Measurements from ENCODE around the gene UNK. TPM values are rescaled to one million over a fixed set of nuclear protein-coding genes. Genes with fewer than 3 reads are reported as not detected.

UNK gene
- total and polyA plus RNA-seq, 2 of the 13 experiments (the other 11 are each of a cell fraction or from before 2014, with no cell fraction given) = 31.6 to 33.0 TPM

GRCh38 chr17:75784473-75785015 lies at the start of gene UNK (continued):
- TF ChIP-seq MTA3 (CRISPR knock-in tag; IDR thresholded peaks at IDR 0.05) (no peak), ZNF143 (CRISPR knock-in tag; IDR thresholded peaks at IDR 0.05) (peak; percentile 99), TARDBP (CRISPR knock-in tag; IDR thresholded peaks at IDR 0.05) (peak; percentile 85), CREB1 (IDR thresholded peaks at IDR 0.05) (no peak; the same call in 1 of the 2 replicates), CREB1 (CRISPR knock-in tag; IDR thresholded peaks at IDR 0.05) (peak; percentile 95), KLF13 (CRISPR knock-in tag; IDR thresholded peaks at IDR 0.05) (no peak), HOXD1 (CRISPR knock-in tag; IDR thresholded peaks at IDR 0.05) (peak; percentile 57; the same call in 1 of the 2 replicates), CREM (IDR thresholded peaks at IDR 0.05) (peak; percentile 100), CREM (CRISPR knock-in tag; IDR thresholded peaks at IDR 0.05) (no peak), FOXC1 (CRISPR knock-in tag; IDR thresholded peaks at IDR 0.05; ENCODE audit: borderline replicate concordance) (peak; percentile 74), ZNF512B (CRISPR knock-in tag; IDR thresholded peaks at IDR 0.05; ENCODE audit: borderline replicate concordance) (no peak), KMT2B (CRISPR knock-in tag; IDR thresholded peaks at IDR 0.05) (peak; percentile 62; the same call in 1 of the 2 replicates), POLR2AphosphoS5 (IDR thresholded peaks at IDR 0.05; ENCODE audit: low read depth, low read length) (peak; percentile 85), GMEB1 (CRISPR knock-in tag; IDR thresholded peaks at IDR 0.05; ENCODE audit: borderline replicate concordance) (peak; percentile 99), KLF11 (CRISPR knock-in tag; IDR thresholded peaks at IDR 0.05) (0 out of 2 replicates have a peak, but pooled peaks have one; percentile 17), NAIF1 (CRISPR knock-in tag; IDR thresholded peaks at IDR 0.05; ENCODE audit: borderline replicate concordance) (0 out of 2 replicates have a peak, but pooled peaks have one; percentile 60), GABPB1 (CRISPR knock-in tag; IDR thresholded peaks at IDR 0.05) (peak; percentile 91), KDM5A (IDR thresholded peaks at IDR 0.05; ENCODE audit: borderline replicate concordance, low read length) (peak; percentile 77; the same call in 1 of the 2 replicates), ATF1 (CRISPR knock-in tag; IDR thresholded peaks at IDR 0.05) (peak; percentile 95), THAP11 (CRISPR knock-in tag; IDR thresholded peaks at IDR 0.05) (peak; percentile 98), HINFP (CRISPR knock-in tag; IDR thresholded peaks at IDR 0.05; ENCODE audit: low read depth) (peak; percentile 98)
- TF ChIP-seq, protein P1, sequence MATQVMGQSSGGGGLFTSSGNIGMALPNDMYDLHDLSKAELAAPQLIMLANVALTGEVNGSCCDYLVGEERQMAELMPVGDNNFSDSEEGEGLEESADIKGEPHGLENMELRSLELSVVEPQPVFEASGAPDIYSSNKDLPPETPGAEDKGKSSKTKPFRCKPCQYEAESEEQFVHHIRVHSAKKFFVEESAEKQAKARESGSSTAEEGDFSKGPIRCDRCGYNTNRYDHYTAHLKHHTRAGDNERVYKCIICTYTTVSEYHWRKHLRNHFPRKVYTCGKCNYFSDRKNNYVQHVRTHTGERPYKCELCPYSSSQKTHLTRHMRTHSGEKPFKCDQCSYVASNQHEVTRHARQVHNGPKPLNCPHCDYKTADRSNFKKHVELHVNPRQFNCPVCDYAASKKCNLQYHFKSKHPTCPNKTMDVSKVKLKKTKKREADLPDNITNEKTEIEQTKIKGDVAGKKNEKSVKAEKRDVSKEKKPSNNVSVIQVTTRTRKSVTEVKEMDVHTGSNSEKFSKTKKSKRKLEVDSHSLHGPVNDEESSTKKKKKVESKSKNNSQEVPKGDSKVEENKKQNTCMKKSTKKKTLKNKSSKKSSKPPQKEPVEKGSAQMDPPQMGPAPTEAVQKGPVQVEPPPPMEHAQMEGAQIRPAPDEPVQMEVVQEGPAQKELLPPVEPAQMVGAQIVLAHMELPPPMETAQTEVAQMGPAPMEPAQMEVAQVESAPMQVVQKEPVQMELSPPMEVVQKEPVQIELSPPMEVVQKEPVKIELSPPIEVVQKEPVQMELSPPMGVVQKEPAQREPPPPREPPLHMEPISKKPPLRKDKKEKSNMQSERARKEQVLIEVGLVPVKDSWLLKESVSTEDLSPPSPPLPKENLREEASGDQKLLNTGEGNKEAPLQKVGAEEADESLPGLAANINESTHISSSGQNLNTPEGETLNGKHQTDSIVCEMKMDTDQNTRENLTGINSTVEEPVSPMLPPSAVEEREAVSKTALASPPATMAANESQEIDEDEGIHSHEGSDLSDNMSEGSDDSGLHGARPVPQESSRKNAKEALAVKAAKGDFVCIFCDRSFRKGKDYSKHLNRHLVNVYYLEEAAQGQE (IDR thresholded peaks at IDR 0.05; ENCODE audit: borderline replicate concordance in 1 of 2, low read depth in 1 of 2, low read length in 2 of 2) = no peak

All from HepG2 (cell line).